H1 (cell line): ENCODE measurements around the gene C1QA. TPM values are rescaled to one million over a fixed set of nuclear protein-coding genes. Genes with fewer than 3 reads are reported as not detected.

ENCODE experiments used
- CTCF ChIA-PET: fragments of 300-600 bp; sonication (Branson Sonifier 250); formaldehyde crosslinking; loops from one replicate; lab custom pipeline; 2021; ENCODE audit not compliant: partially characterized antibody; lab: Charles Lee
- POLR2A ChIA-PET: fragments of 300-600 bp; sonication (Branson Sonifier 250); formaldehyde crosslinking; loops from one replicate; lab custom pipeline; 2021; ENCODE audit warnings: inconsistent platforms; ENCODE audit not compliant: partially characterized antibody; lab: Charles Lee
- DNase-seq, 2 experiments: peaks; one replicate each; pipeline versions ENCODE4 v3.0.0 to v3.0.0-alpha.2; 2010 to 2022; ENCODE audit warnings: low spot score in 2 of 2, low read depth in 1 of 2, mixed read lengths in 1 of 2
- FAIRE-seq: peaks from 2 replicates; lab custom pipeline; 2011; peaks lifted over from hg19 to GRCh38; lab: Jason Lieb, UNC
- H2AFZ ChIP-seq: 2 replicates; pipeline ENCODE4 v1.8.1; 2012; ENCODE audit warnings: low read length, inconsistent platforms
- H2AK5ac ChIP-seq: 2 replicates; pipeline ENCODE4 v1.6.1; 2013; ENCODE audit warnings: low read depth, low read length
- H2BK120ac ChIP-seq: replicated peaks from 2 replicates; pipeline ENCODE3; 2013; ENCODE audit warnings: low read depth, low read length, inconsistent platforms
- H2BK12ac ChIP-seq: 2 replicates; pipeline ENCODE4 v1.6.1; 2013; ENCODE audit warnings: low read depth, low read length
- H2BK15ac ChIP-seq: 2 replicates; pipeline ENCODE4 v1.6.1; 2013; ENCODE audit warnings: low read length
- H2BK20ac ChIP-seq: 2 replicates; pipeline ENCODE4 v1.6.1; 2013; ENCODE audit warnings: low read length
- H2BK5ac ChIP-seq: 2 replicates; pipeline ENCODE4 v1.6.1; 2013; ENCODE audit warnings: low read depth, low read length
- H3K14ac ChIP-seq: 2 replicates; pipeline ENCODE4 v1.6.1; 2013; ENCODE audit warnings: inconsistent platforms; ENCODE audit not compliant: insufficient read length
- H3K18ac ChIP-seq: 2 replicates; pipeline ENCODE4 v1.6.1; 2013; ENCODE audit warnings: low read length; ENCODE audit errors: extremely low read depth
- H3K23ac ChIP-seq: 2 replicates; pipeline ENCODE4 v1.6.1; 2013; ENCODE audit warnings: inconsistent platforms; ENCODE audit not compliant: insufficient read length
- H3K23me2 ChIP-seq: 2 replicates; pipeline ENCODE4 v1.6.1; 2013; ENCODE audit warnings: low read depth, low read length
- H3K27ac ChIP-seq: 2 replicates; pipeline ENCODE4 v1.6.1; 2011; ENCODE audit warnings: low read depth, low read length, inconsistent platforms
- H3K27me3 ChIP-seq, 4 experiments: replicated peaks in 1 of 4; 1 replicate in 1 of 4; 2 replicates in 3 of 4; pipeline versions ENCODE4 v1.6.1 to v1.8.1; 2011 to 2013; ENCODE audit warnings: low read length in 3 of 4, mild to moderate bottlenecking in 3 of 4, inconsistent platforms in 2 of 4, mixed read lengths in 2 of 4, moderate library complexity in 1 of 4; ENCODE audit not compliant: control insufficient read depth in 3 of 4, insufficient read depth in 3 of 4; ENCODE audit errors: extremely low read depth in 1 of 4
- H3K36me3 ChIP-seq, 4 experiments: 2 replicates each; pipeline versions ENCODE4 v1.6.1 to v1.8.1; 2011 to 2013; ENCODE audit warnings: mild to moderate bottlenecking in 4 of 4, low read length in 3 of 4, moderate library complexity in 2 of 4, control low read depth in 1 of 4, inconsistent platforms in 1 of 4; ENCODE audit not compliant: insufficient read depth in 4 of 4, control insufficient read depth in 2 of 4
- H3K4ac ChIP-seq: replicated peaks from 2 replicates; pipeline ENCODE3; 2013; ENCODE audit warnings: low read length, low read depth, mixed read lengths, inconsistent platforms; ENCODE audit not compliant: insufficient read length
- H3K4me1 ChIP-seq, 4 experiments: replicated peaks in 1 of 4; 1 replicate in 1 of 4; 2 replicates in 3 of 4; pipeline versions ENCODE4 v1.6.1 to v1.8.1; 2011 to 2013; ENCODE audit warnings: low read length in 3 of 4, inconsistent platforms in 2 of 4, mixed read lengths in 1 of 4; ENCODE audit not compliant: insufficient read depth in 4 of 4, control insufficient read depth in 3 of 4
- H3K4me2 ChIP-seq, 2 experiments: 2 replicates each; pipeline versions ENCODE4 v1.6.1 to v1.8.1; 2011 to 2013; ENCODE audit warnings: low read depth in 2 of 2, low read length in 2 of 2, control low read depth in 1 of 2, inconsistent platforms in 1 of 2, mild to moderate bottlenecking in 1 of 2; ENCODE audit not compliant: insufficient read depth in 1 of 2
- H3K4me3 ChIP-seq, 4 experiments: fragments of 200-600, 300-600 bp in 1 of 4; sonication (generic), shearing (Covaris generic), sonication (Bioruptor Twin) in 1 of 4; 2 replicates each; pipeline versions ENCODE4 v1.5.1 to v1.8.1; 2011 to 2016; ENCODE audit warnings: low read length in 4 of 4, low read depth in 3 of 4, control low read depth in 2 of 4, inconsistent platforms in 2 of 4, mild to moderate bottlenecking in 2 of 4, mixed read lengths in 1 of 4, moderate library complexity in 1 of 4; ENCODE audit not compliant: insufficient read depth in 2 of 4; ENCODE audit errors: extremely low read depth in 1 of 4
- H3K56ac ChIP-seq: replicated peaks from 2 replicates; pipeline ENCODE3; 2013; ENCODE audit warnings: low read depth, mild to moderate bottlenecking, mixed read lengths, low read length, inconsistent platforms; ENCODE audit not compliant: insufficient read length
- H3K79me1 ChIP-seq: 2 replicates; pipeline ENCODE4 v1.6.1; 2013; ENCODE audit warnings: low read depth, low read length, control low read depth
- H3K79me2 ChIP-seq, 2 experiments: 2 replicates each; pipeline versions ENCODE4 v1.6.1 to v1.8.1; 2012 to 2013; ENCODE audit warnings: low read length in 2 of 2, mild to moderate bottlenecking in 2 of 2, inconsistent platforms in 1 of 2; ENCODE audit not compliant: insufficient read depth in 2 of 2, control insufficient read depth in 1 of 2
- H3K9ac ChIP-seq, 4 experiments: replicated peaks in 1 of 4; 1 replicate in 1 of 4; 2 replicates in 3 of 4; pipeline versions ENCODE4 v1.6.1 to v1.8.1; 2011 to 2013; ENCODE audit warnings: low read depth in 3 of 4, low read length in 3 of 4, control low read depth in 2 of 4, mild to moderate bottlenecking in 2 of 4, moderate library complexity in 2 of 4, inconsistent platforms in 1 of 4; ENCODE audit errors: extremely low read depth in 1 of 4
- H3K9me3 ChIP-seq, 2 experiments: 2 replicates each; pipeline versions ENCODE4 v1.6.1 to v1.8.1; 2012 to 2013; ENCODE audit warnings: mild to moderate bottlenecking in 2 of 2, moderate library complexity in 2 of 2, control low read depth in 1 of 2, inconsistent platforms in 1 of 2, low read depth in 1 of 2, low read length in 1 of 2, mixed read lengths in 1 of 2; ENCODE audit not compliant: insufficient read depth in 2 of 2
- H4K20me1 ChIP-seq, 2 experiments: replicated peaks in 1 of 2; 2 replicates each; pipeline versions ENCODE3 to v1.8.1; 2011 to 2013; ENCODE audit warnings: inconsistent platforms in 2 of 2, low read length in 2 of 2, mild to moderate bottlenecking in 1 of 2; ENCODE audit not compliant: insufficient read depth in 2 of 2, control insufficient read depth in 1 of 2
- H4K5ac ChIP-seq: 2 replicates; pipeline ENCODE4 v1.6.1; 2013; ENCODE audit warnings: low read length, low read depth, mixed read lengths, inconsistent platforms; ENCODE audit not compliant: insufficient read length
- H4K8ac ChIP-seq: 2 replicates; pipeline ENCODE4 v1.8.0; 2013; ENCODE audit warnings: mild to moderate bottlenecking, moderate library complexity, low read length, inconsistent platforms; ENCODE audit not compliant: insufficient read depth; ENCODE audit errors: extremely low read depth
- H4K91ac ChIP-seq: replicated peaks from 2 replicates; pipeline ENCODE3; 2013; ENCODE audit warnings: low read length, mixed read lengths, inconsistent platforms; ENCODE audit not compliant: insufficient read length
- CHD2 ChIP-seq: IDR thresholded peaks from 2 replicates; pipeline ENCODE4 v1.6.1; 2012; ENCODE audit warnings: low read length, improper control_type of control experiment
- FOSL1 ChIP-seq: IDR thresholded peaks from 2 replicates; pipeline ENCODE4 v1.6.1; 2011; ENCODE audit warnings: mild to moderate bottlenecking, low read depth, low read length, moderate library complexity; ENCODE audit not compliant: insufficient read depth
- GTF2F1 ChIP-seq: IDR thresholded peaks from 2 replicates; pipeline ENCODE4 v1.6.1; 2012; ENCODE audit warnings: low read depth, low read length, improper control_type of control experiment, borderline replicate concordance
- PHF8 ChIP-seq: fragments of 200-600 bp; sonication (generic); conservative IDR thresholded peaks from 2 replicates; pipeline ENCODE4 v1.7.1; 2012; ENCODE audit warnings: low read depth, mild to moderate bottlenecking, inconsistent platforms, low read length, moderate library complexity
- POU5F1 ChIP-seq: IDR thresholded peaks from 2 replicates; pipeline ENCODE4 v1.6.1; 2011; ENCODE audit warnings: low read depth, mild to moderate bottlenecking, low read length, moderate library complexity
- RAD21 ChIP-seq, 2 experiments: IDR thresholded peaks in 1 of 2; conservative IDR thresholded peaks in 1 of 2; 2 replicates each; pipeline ENCODE4 v1.6.1; 2011; ENCODE audit warnings: low read depth in 2 of 2, low read length in 2 of 2, improper control_type of control experiment in 1 of 2, inconsistent platforms in 1 of 2, mild to moderate bottlenecking in 1 of 2, moderate library complexity in 1 of 2
- RFX5 ChIP-seq: IDR thresholded peaks from 2 replicates; pipeline ENCODE4 v1.6.1; 2011; ENCODE audit warnings: low read depth, low read length, improper control_type of control experiment, borderline replicate concordance
- SAP30 ChIP-seq: fragments of 300-600 bp; sonication (generic); IDR thresholded peaks from 2 replicates; pipeline ENCODE4 v1.7.1; 2012; ENCODE audit warnings: low read length, moderate library complexity, mild to moderate bottlenecking, inconsistent platforms; ENCODE audit not compliant: insufficient read depth, insufficient replicate concordance
- TBP ChIP-seq: IDR thresholded peaks from 2 replicates; pipeline ENCODE4 v1.6.1; 2011; ENCODE audit warnings: low read depth, low read length, improper control_type of control experiment
- TEAD4 ChIP-seq: IDR thresholded peaks from 2 replicates; pipeline ENCODE4 v1.6.1; 2012; ENCODE audit warnings: low read depth, low read length, inconsistent platforms, mixed read lengths
- WGBS, 2 experiments: shearing (Covaris generic) in 1 of 2; methylation state at CpG; one replicate each; pipeline versions ENCODE4 v1.1.6 to v1.1.7; 2013 to 2015; ENCODE audit warnings: low lambda C conversion rate in 2 of 2, mixed read lengths in 2 of 2, inconsistent platforms in 1 of 2, low coverage in 1 of 2, missing lambda C conversion rate in 1 of 2; ENCODE audit not compliant: insufficient replicate concordance in 2 of 2, insufficient coverage in 1 of 2, insufficient read length in 1 of 2; ENCODE audit errors: extremely low coverage in 1 of 2, missing lambda C conversion rate in 1 of 2; 5-methylcytosine and 5-hydroxymethylcytosine counted together
- polyA plus RNA-seq, 7 experiments: library from polyadenylated mRNA; depleted of rRNA in 3 of 7; stranded (reverse) in 5 of 7; unstranded in 2 of 7; fragments of >200 nt in 5 of 7; fragments of 200-250 nt in 2 of 7; gene quantifications; 1 replicate in 5 of 7; 2 replicates in 1 of 7; 4 replicates in 1 of 7; pipeline versions ENCODE4 v1.2.1 to v1.2.3, GENCODE V29; 2011 to 2013; ENCODE audit warnings: missing spikeins in 2 of 7, mixed read lengths in 2 of 7
- total RNA-seq: library from RNA; stranded (reverse); fragmentation: NEBNext Ultra II Directional; extraction: Animal tissue kit (Norgen Biotek cat#: 25700); gene quantifications from 2 replicates; pipeline ENCODE4 v1.2.1, GENCODE V29; 2021
- TF ChIP-seq, protein P1 (sequence below), 3 experiments: IDR thresholded peaks; 1 replicate in 2 of 3; 2 replicates in 1 of 3; pipeline versions ENCODE4 v1.5.1 to v1.6.1; 2011; ENCODE audit warnings: low read length in 3 of 3, mild to moderate bottlenecking in 3 of 3, inconsistent platforms in 2 of 3, low read depth in 1 of 3, moderate library complexity in 1 of 3; ENCODE audit not compliant: insufficient read depth in 1 of 3; ENCODE audit errors: control extremely low read depth in 1 of 3

Gene C1QA
- total and polyA plus RNA-seq, 2 of the 8 experiments (the other 6 are each of a cell fraction or from before 2014, with no cell fraction given): not detected

DNA sequence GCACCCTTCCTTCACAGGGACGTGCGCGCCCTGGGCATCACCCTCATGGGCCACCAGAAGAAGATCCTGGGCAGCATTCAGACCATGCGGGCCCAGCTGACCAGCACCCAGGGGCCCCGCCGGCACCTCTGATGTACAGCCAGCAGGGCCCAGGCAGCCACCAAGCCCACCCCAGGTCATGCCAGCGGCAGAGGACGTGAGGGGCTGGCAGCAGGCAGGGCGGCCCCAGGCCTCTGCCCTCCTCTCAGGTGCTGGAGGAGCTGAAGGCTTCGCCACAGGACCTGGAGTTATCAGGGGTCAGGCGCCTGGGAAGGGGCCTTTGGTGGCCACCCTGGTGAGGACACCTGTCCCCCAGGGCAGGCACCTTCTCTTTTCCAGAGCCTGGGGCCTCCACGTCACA lies 34.8 kb upstream of the C1QA start:
- H3K9ac ChIP-seq: no peak overlapping the region
- ChIA-PET CTCF (no interaction called here), POLR2A (interaction anchor here (1.3 kb wide), 1 partner anchor 11 kb away, joined by 7 read pairs; no protein-coding TSS in a partner anchor)
- H3K14ac ChIP-seq: no peak overlapping the region
- WGBS, 2 experiments: 85% methylated on average over 9 of the region's 12 CpGs; no CpG with 5 or more reads in 1 of the 2 experiments
- no peak overlapping the region for H2BK120ac ChIP-seq
- no peak overlapping the region for H4K8ac ChIP-seq
- DNase-seq (no peak), FAIRE-seq (no peak)
- no peak overlapping the region for H4K5ac ChIP-seq
- no peak overlapping the region for H3K4me3 ChIP-seq
- no peak overlapping the region for H2AK5ac ChIP-seq
- no peak overlapping the region for H4K91ac ChIP-seq
- H3K79me1 ChIP-seq: no peaks in the 10 kb centered on the region
- no peaks in the 10 kb centered on the region for H3K36me3 ChIP-seq
- H2BK15ac ChIP-seq: no peak overlapping the region
- no peaks in the 10 kb centered on the region for H3K79me2 ChIP-seq
- no peak overlapping the region for H2BK5ac ChIP-seq
- no peaks in the 10 kb centered on the region; a peak in 3 of 7 replicates for H3K4me1 ChIP-seq
- H3K23me2 ChIP-seq: peaks cover 2% of the 10 kb centered on the region; the same call in 1 of the 2 replicates
- H3K9me3 ChIP-seq: no peaks in the 10 kb centered on the region
- H2BK20ac ChIP-seq: no peak overlapping the region
- H2BK12ac ChIP-seq: no peak overlapping the region
- no peak overlapping the region for H3K4me2 ChIP-seq
- peaks cover 0 to 1% of the 10 kb centered on the region in 2 experiments for H4K20me1 ChIP-seq
- no peak overlapping the region for H3K4ac ChIP-seq
- H3K56ac ChIP-seq: no peak overlapping the region
- no peak overlapping the region for H2AFZ ChIP-seq
- H3K23ac ChIP-seq: no peak overlapping the region
- no peak overlapping the region for H3K18ac ChIP-seq
- 0 out of 7 replicates have a peak, but pooled peaks cover 0 to 7% (median 0%) of the 10 kb centered on the region in 4 experiments for H3K27me3 ChIP-seq
- no peak overlapping the region for H3K27ac ChIP-seq
- TF ChIP-seq SAP30: no peak
- TF ChIP-seq TBP: no peak
- TF ChIP-seq PHF8: no peak
- TF ChIP-seq, protein P1, sequence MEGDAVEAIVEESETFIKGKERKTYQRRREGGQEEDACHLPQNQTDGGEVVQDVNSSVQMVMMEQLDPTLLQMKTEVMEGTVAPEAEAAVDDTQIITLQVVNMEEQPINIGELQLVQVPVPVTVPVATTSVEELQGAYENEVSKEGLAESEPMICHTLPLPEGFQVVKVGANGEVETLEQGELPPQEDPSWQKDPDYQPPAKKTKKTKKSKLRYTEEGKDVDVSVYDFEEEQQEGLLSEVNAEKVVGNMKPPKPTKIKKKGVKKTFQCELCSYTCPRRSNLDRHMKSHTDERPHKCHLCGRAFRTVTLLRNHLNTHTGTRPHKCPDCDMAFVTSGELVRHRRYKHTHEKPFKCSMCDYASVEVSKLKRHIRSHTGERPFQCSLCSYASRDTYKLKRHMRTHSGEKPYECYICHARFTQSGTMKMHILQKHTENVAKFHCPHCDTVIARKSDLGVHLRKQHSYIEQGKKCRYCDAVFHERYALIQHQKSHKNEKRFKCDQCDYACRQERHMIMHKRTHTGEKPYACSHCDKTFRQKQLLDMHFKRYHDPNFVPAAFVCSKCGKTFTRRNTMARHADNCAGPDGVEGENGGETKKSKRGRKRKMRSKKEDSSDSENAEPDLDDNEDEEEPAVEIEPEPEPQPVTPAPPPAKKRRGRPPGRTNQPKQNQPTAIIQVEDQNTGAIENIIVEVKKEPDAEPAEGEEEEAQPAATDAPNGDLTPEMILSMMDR (IDR thresholded peaks at IDR 0.05; ENCODE audit: control extremely low read depth in 1 of 3, insufficient read depth in 1 of 3, low read depth in 1 of 3, low read length in 3 of 3): no peak
- TF ChIP-seq RAD21 (IDR thresholded peaks at IDR 0.05 in 1 of 2, conservative IDR thresholded peaks at IDR 0.05 in 1 of 2; ENCODE audit: low read depth in 2 of 2, low read length in 2 of 2): no peak
- TF ChIP-seq TEAD4: no peak
- TF ChIP-seq RFX5: no peak
- TF ChIP-seq POU5F1: no peak
- TF ChIP-seq FOSL1: no peak
- no peak for TF ChIP-seq CHD2
- TF ChIP-seq GTF2F1: no peak
